HL-60 (cell line): ENCODE measurements around the gene OR10K2.

ENCODE experiments used
- CTCF ChIP-seq: IDR thresholded peaks from one replicate; pipeline ENCODE4 v1.5.1; 2011; ENCODE audit warnings: low read length, control low read depth, inconsistent platforms; ENCODE audit not compliant: insufficient read depth
- GABPA ChIP-seq: IDR thresholded peaks from 2 replicates; pipeline ENCODE4 v1.6.1; 2012; ENCODE audit warnings: low read depth
- POLR2AphosphoS5 ChIP-seq: IDR thresholded peaks from 2 replicates; pipeline ENCODE4 v1.6.1; 2012; ENCODE audit warnings: low read depth
- REST ChIP-seq: IDR thresholded peaks from 2 replicates; pipeline ENCODE4 v1.6.1; 2012; ENCODE audit warnings: low read depth; ENCODE audit not compliant: insufficient replicate concordance
- SPI1 ChIP-seq: IDR thresholded peaks from 2 replicates; pipeline ENCODE4 v1.6.1; 2012; ENCODE audit warnings: low read depth, mild to moderate bottlenecking, borderline replicate concordance

- TF ChIP-seq POLR2AphosphoS5 = no peak
- TF ChIP-seq CTCF = no peak
- TF ChIP-seq REST = no peak
- TF ChIP-seq GABPA = no peak
- no peak for TF ChIP-seq SPI1
Observed at GRCh38 chr1:158390331-158390730, 35.7 kb downstream of the OR10K2 start.
